ENCODE results near the gene RASAL3.
A peak's percentile ranks its signal among the peaks of the same experiment; 100 is the strongest.

The RASAL3 gene

GRCh38 chr19:15457701-15458484 lies 6.5 kb downstream of the RASAL3 start:
- no peak overlapping the region for H3K27ac Mint-ChIP-seq
- ATAC-seq (no peak), DNase-seq (no peak)
- H3K9me3 Mint-ChIP-seq, result no peaks in the 10 kb centered on the region
- H3K4me3 Mint-ChIP-seq, result no peak overlapping the region
- H3K27me3 Mint-ChIP-seq, result no peaks in the 10 kb centered on the region
- H3K4me1 Mint-ChIP-seq, result peaks cover 46% of the 10 kb centered on the region

DNA sequence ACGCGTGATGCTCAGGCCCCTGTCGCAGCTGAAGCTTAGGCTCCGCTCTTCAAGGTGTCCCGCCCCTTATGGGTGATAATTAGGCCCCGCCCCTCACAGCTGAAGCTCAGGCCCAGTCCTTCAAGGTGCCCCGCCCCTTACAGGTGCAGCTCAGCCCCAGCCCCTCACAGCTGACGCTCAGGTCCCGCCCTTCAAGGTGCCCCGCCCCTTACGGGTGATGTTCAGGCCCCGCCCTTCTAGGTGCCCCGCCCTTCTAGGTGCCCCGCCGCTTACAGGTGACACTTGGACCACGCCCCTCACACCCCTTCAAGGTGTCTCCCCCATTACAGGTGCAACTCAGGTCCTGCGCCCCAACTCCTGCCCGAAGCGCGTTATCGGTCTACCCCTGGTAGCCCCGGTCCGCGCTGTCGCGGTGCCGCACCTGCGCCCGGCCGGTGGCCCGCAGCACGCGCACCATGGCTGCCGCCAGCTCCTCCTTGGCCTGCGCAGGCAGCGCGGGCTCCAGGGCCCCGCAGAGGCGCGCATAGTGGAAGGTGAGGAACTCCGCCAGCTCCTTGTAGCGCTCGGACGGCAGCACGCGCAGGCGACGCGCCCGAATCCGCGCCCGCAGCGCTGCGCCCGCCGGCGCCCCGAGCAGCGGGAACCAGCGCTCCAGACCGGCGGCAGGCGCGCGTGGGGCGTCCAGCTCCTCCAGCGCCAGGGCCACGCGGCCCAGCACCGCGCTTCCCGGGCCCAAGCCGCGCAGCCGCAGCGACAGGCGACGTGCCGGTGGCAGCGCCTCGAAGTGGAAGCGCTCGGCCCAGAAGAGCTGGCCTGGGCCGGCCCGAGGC lies 7.3 kb downstream of the RASAL3 start:
- ATAC-seq, result peak; percentile 45
- no peaks in the 10 kb centered on the region for H3K9me3 Mint-ChIP-seq

GRCh38 chr19:15456441-15456840 lies 7.9 kb downstream of the RASAL3 start:
- Mint-ChIP-seq H3K9me3 (no peaks in the 10 kb centered on the region), H3K27ac (peak overlapping the region in 1 of 2 donors; percentile 54), H3K4me3 (no peak overlapping the region), H3K27me3 (no peaks in the 10 kb centered on the region), H3K4me1 (peaks cover 37% of the 10 kb centered on the region)
- no peak for ATAC-seq
- DNase-seq, result no peak

More for the DNA sequence above, 7.3 kb downstream of the RASAL3 start:
- H3K27me3 Mint-ChIP-seq, result no peaks in the 10 kb centered on the region
- H3K27ac Mint-ChIP-seq, result peak overlapping the region in 1 of 2 donors; percentile 54
- DNase-seq, result no peak
- no peak overlapping the region for H3K4me3 Mint-ChIP-seq
- H3K4me1 Mint-ChIP-seq, result peaks cover 39% of the 10 kb centered on the region

GRCh38 chr19:15455996-15456395 lies 8.3 kb downstream of the RASAL3 start:
- H3K4me3 Mint-ChIP-seq, result no peak overlapping the region
- no peak overlapping the region for H3K27ac Mint-ChIP-seq
- DNase-seq (no peak), ATAC-seq (no peak)
- no peaks in the 10 kb centered on the region for H3K27me3 Mint-ChIP-seq
- peaks cover 39% of the 10 kb centered on the region for H3K4me1 Mint-ChIP-seq
- no peaks in the 10 kb centered on the region for H3K9me3 Mint-ChIP-seq

DNA sequence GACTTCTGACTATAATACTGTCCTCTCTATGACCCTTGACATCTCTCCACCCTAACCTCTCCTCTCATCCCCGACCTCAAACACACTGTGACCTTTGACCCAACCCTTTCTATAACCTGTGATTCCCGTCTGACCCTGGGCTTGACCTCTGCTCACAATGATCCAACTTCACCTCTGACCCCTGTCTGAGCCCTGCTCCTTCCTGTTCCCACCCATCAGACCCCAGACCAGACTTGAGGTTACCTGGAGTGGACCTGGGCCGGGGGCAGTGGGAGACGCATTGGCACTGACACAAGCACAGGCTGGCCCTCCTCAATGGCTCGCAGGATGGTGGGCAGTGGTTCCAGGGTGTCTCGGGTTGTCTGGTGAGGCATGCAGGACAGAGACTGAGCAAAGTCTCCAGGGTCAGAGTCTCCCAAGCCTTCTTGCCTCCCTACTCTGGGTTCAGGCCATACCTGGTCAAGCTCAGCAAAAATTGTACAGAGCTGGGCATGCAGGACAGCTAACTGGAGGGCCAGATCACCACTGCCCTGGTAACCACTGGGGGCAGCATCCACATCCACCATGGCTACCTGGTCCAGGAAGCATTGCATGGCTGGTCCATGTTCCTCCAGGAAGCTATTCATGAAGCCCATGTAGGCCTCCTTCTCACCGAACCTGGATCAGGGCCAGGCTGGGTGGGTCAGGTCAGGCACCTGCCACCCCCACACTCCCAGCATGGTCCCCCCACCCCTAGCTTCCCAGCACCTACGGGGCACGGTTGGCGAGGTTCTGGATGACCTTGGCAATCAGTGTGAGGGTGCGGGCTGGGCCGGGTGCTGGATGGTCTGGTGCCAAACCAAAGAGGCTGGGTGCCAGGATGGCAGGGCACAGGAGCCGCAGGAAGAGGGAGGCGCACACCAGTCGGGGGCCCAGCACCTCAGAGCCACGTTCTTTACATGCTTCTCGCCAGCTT lies 10.2 kb downstream of the RASAL3 start:
- no peaks in the 10 kb centered on the region for H3K27me3 Mint-ChIP-seq
- H3K9me3 Mint-ChIP-seq, result peaks cover 6 to 8% of the 10 kb centered on the region in 2 donors
- ATAC-seq, result no peak
- H3K27ac Mint-ChIP-seq, result peak overlapping the region; percentile 31 to 82
- H3K4me1 Mint-ChIP-seq, result peaks cover 42% of the 10 kb centered on the region
- H3K4me3 Mint-ChIP-seq, result no peak overlapping the region
- DNase-seq, result no peak

DNA sequence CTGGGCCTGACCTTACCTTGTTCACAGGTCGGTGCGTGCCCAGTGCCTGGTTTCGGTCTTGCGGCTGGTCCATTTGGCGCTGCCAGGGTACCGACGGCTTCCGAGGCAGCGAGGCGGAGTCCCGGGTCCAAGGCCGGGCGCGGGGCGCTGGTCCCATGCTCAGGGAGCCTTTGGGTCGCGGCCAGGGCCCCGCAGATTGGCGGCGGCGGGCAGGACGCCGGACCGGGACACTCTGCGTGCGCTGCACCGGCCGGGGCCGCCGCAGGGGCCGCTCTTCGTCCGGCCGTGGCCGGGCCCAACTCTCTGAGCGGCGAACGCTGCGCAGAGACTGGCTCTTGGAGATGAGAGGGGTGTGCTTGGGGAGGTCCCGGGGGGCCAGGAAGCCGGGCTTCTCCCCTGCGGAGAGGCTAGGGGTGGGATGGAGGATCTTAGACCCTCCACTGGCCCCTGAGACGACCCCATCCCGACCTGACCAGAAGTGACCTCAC lies 11.2 kb downstream of the RASAL3 start:
- peaks cover 6 to 8% of the 10 kb centered on the region in 2 donors for H3K9me3 Mint-ChIP-seq
- H3K27me3 Mint-ChIP-seq, result no peaks in the 10 kb centered on the region
- DNase-seq, result no peak
- no peak for ATAC-seq
- peaks cover 47% of the 10 kb centered on the region for H3K4me1 Mint-ChIP-seq
- H3K27ac Mint-ChIP-seq, result no peak overlapping the region
- H3K4me3 Mint-ChIP-seq, result no peak overlapping the region

DNA sequence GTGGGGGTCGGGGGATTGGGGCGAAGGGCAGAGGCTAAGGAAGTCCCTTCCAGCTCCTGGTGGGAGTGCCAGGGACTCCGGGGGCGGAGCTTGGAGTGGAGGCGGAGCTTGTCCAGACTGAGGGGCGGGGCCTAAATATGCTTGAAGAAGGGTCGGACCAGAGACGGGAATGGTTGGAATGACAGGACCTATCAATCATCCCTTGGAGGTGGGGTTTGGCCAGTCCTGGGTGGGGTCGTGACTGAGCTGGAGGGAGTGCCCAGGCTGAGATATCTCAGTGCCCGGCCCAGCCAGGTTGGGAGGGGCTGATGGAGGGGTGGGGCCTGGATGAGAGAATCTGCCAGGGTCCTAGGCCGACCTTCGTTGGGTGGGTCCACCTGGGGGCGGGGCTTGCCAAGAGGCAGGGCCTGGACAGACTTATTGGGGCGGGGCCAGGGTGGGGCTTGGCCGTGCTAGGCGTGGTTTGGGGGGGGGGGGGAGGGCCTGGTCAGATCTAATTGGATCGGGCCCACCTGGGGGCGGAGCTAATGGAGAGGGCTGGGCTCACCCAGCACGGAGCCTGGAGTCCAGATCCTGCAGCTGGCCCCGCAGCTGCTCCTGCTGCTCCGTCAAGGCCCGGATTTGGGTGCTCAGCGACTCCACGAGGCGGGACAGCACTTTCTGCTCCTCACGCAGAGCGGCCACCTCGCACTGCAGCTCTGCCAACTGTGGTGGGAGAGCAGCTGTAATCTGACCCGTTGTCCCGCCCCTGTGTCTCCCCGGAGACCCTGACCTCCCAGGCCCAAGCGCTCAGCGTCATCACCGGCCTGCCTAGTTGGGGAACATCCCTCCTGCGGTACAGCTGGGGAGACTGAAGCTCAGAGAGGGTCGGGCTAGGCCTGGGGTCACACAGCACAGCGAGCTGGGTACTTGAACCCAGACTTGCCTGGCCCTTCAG lies 12.0 kb downstream of the RASAL3 start:
- DNase-seq (no peak), ATAC-seq (no peak)
- Mint-ChIP-seq H3K4me1 (peaks cover 42% of the 10 kb centered on the region), H3K4me3 (no peak overlapping the region), H3K27ac (no peak overlapping the region), H3K9me3 (peaks cover 6 to 8% of the 10 kb centered on the region in 2 donors), H3K27me3 (no peaks in the 10 kb centered on the region)

DNA sequence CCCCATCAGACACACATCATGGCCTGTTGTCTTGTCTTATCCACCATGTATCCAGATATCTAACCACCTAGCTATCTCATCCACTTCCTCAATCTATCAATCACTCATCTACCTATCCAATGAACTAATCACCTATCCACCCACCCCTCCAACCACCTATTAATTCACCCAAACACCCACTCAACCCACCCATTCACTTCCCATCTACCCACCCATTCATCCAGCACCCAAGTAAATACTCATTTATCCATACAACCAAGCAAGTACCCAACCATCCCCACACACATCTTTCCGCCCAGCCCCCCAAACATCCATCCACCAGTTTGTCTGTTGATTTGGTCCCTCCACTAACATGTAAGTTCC lies 13.8 kb downstream of the RASAL3 start:
- ATAC-seq (no peak), DNase-seq (no peak)
- peaks cover 6 to 8% of the 10 kb centered on the region in 2 donors for H3K9me3 Mint-ChIP-seq
- no peaks in the 10 kb centered on the region for H3K27me3 Mint-ChIP-seq
- H3K4me1 Mint-ChIP-seq, result peaks cover 34% of the 10 kb centered on the region
- H3K4me3 Mint-ChIP-seq, result peak overlapping the region; percentile 81 to 83
- H3K27ac Mint-ChIP-seq, result peak overlapping the region; percentile 15 to 66

DNA sequence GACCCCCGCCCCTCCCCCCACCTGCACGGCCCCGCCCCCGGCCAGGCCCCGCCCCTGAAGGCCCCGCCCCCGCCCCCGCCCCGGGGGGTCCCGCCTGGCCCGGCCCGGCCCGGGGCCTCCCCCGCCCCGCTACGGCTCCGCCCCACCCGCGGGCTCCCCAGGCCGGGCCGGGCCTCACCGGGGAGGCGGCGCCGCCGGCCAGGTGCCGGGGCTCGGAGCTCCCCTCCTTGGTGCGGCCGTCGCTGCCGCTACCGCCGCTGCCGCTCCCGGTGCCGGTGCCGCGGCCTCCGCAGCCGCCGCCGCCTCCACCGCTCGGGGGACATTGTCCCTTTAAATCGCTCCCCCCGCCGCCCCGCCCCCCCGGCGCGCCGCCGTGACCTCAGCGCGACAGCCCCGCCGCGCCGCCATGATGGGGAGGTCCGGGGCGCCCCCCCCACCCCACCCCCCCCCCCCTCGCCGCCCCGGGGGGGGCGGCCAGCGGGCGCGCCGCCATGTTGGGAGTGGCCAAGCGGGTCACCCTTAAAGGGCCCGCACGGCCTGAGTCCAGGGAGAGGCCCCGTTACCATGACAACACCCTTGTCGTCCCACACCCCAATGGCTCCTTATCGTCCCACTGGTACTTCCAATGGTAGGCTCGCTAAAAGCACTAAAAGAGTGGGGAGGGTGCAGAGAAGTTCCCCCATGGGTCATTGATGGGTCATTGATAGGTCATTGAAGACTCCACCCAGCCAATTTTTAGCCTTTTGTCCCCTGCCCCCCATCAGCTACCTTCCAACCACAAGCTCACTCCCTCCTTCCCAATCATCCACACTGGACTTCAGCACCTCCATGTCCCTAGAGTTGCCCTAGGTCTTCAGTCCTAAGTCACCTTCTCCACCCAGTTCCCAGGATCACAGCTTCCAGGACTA lies 14.5 kb downstream of the RASAL3 start, which contains the start of gene WIZ:
TSS of gene WIZ (minus strand) at position 337 of the 908 bp plus-strand sequence. CDS start 1,649 bp downstream, outside the sequence.
- DNase-seq, result peak; percentile 81 to 87

GRCh38 chr19:15448778-15449619 lies 15.3 kb downstream of the RASAL3 start:
- ATAC-seq (no peak), DNase-seq (peak in 1 of 2 donors; percentile 28)
- H3K27me3 Mint-ChIP-seq, result no peaks in the 10 kb centered on the region
- H3K9me3 Mint-ChIP-seq, result peaks cover 6 to 8% of the 10 kb centered on the region in 2 donors
- peaks cover 25% of the 10 kb centered on the region for H3K4me1 Mint-ChIP-seq
- H3K27ac Mint-ChIP-seq, result peak overlapping the region; percentile 49 to 55
- peak overlapping the region; percentile 59 to 63 for H3K4me3 Mint-ChIP-seq

More for the DNA sequence above, 14.5 kb downstream of the RASAL3 start, which contains the start of gene WIZ:
- peaks cover 6 to 8% of the 10 kb centered on the region in 2 donors for H3K9me3 Mint-ChIP-seq
- no peaks in the 10 kb centered on the region for H3K27me3 Mint-ChIP-seq
- peak within 1 kb of the TSS; percentile 81 to 83 for H3K4me3 Mint-ChIP-seq
- peaks cover 30% of the 10 kb centered on the region for H3K4me1 Mint-ChIP-seq
- H3K27ac Mint-ChIP-seq, result peak within 1 kb of the TSS; percentile 49 to 66
- peak; percentile 79 for ATAC-seq

GRCh38 chr19:15448044-15448777 lies 16.1 kb downstream of the RASAL3 start:
- no peak for ATAC-seq
- Mint-ChIP-seq H3K27me3 (no peaks in the 10 kb centered on the region), H3K27ac (no peak overlapping the region)

DNA sequence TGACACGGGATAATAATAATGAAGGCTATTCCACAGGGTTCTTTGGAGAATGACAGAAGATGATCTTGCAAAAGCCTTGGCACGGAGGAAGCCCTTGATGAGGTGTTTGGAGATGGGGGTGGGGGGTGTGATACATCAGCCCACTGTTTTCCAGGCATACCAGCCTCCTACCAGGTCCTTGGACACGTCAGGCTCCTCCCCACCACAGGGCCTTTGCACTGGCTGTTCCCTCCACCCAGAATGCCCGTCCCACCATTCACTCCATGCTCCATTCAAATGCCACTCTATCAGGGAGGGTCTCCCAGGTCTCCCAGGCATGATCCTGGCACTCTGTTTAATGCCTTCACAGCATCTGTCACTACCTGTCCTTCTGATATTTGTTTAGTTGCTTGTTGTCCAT lies 17.3 kb downstream of the RASAL3 start:
- no peak for DNase-seq
- H3K4me3 Mint-ChIP-seq, result no peak overlapping the region
- no peak for ATAC-seq
- peaks cover 23% of the 10 kb centered on the region for H3K4me1 Mint-ChIP-seq
- H3K27ac Mint-ChIP-seq, result peak overlapping the region in 1 of 2 donors; percentile 37
- peaks cover 6 to 8% of the 10 kb centered on the region in 2 donors for H3K9me3 Mint-ChIP-seq
- no peaks in the 10 kb centered on the region for H3K27me3 Mint-ChIP-seq

More at GRCh38 chr19:15448044-15448777, 16.1 kb downstream of the RASAL3 start:
- DNase-seq, result no peak
- peaks cover 25% of the 10 kb centered on the region for H3K4me1 Mint-ChIP-seq
- peak overlapping the region in 1 of 2 donors; percentile 63 for H3K4me3 Mint-ChIP-seq
- H3K9me3 Mint-ChIP-seq, result peaks cover 6 to 8% of the 10 kb centered on the region in 2 donors

Data from stimulated activated naive CD8-positive, alpha-beta T cell treated with anti-CD3 and anti-CD28 coated beads, Interleukin-15, amount 100 ng/mL, for 72 hours (primary cell).